Esophagus squamous epithelium (tissue), 5 donors: ENCODE data around the gene FMO2. TPM values are rescaled to one million over a fixed set of nuclear protein-coding genes. Genes with fewer than 3 reads are reported as not detected.
A peak's percentile ranks its signal among the peaks of the same experiment; 100 is the strongest.

ENCODE experiments used
- DNase-seq: peaks from one replicate; lab custom pipeline; 2025; lab: John Stamatoyannopoulos, UW
- H3K27ac ChIP-seq, 4 donors: fragments of 200-600 bp; sonication (generic); one replicate each; pipeline ENCODE4 v1.5.1; 2016 to 2019; ENCODE audit warnings: mild to moderate bottlenecking in 1 of 4
- H3K27me3 ChIP-seq, 4 donors: fragments of 200-600 bp; sonication (generic); 1 replicate in 3 of 4; 2 replicates in 1 of 4; pipeline versions ENCODE4 v1.5.1 to v1.6.0; 2017 to 2021; ENCODE audit warnings: antibody characterized with exemption in 1 of 4
- H3K36me3 ChIP-seq, 3 donors: fragments of 200-600 bp; sonication (generic); one replicate each; pipeline ENCODE4 v1.5.1; 2016 to 2019
- H3K4me1 ChIP-seq, 3 donors: fragments of 200-600 bp; sonication (generic); one replicate each; pipeline ENCODE4 v1.5.1; 2017 to 2019
- H3K4me3 ChIP-seq, 4 donors: fragments of 200-600 bp; sonication (generic); 1 replicate in 3 of 4; 2 replicates in 1 of 4; pipeline ENCODE4 v1.5.1; 2016 to 2019; ENCODE audit warnings: mild to moderate bottlenecking in 2 of 4, moderate library complexity in 1 of 4
- H3K9me3 ChIP-seq, 3 donors: fragments of 200-600 bp; sonication (generic); one replicate each; pipeline ENCODE4 v1.5.1; 2016 to 2019
- CTCF ChIP-seq, 6 experiments: fragments of 450-650 bp in 4 of 6; fragments of 200-600 bp in 2 of 6; sonication (generic) in 2 of 6; IDR thresholded peaks; one replicate each; pipeline ENCODE4 v1.5.1; 2016 to 2019; ENCODE audit warnings: antibody characterized with exemption in 6 of 6, mild to moderate bottlenecking in 4 of 6, moderate library complexity in 4 of 6
- POLR2A ChIP-seq, 4 donors: fragments of 450-650 bp; IDR thresholded peaks; one replicate each; pipeline ENCODE4 v1.6.1; 2017; ENCODE audit warnings: antibody characterized with exemption in 4 of 4, mild to moderate bottlenecking in 4 of 4, moderate library complexity in 3 of 4
- WGBS, 2 donors: methylation state at CpG; one replicate each; pipeline ENCODE4 v1.1.5; 2018; 5-methylcytosine and 5-hydroxymethylcytosine counted together
- intact Hi-C: fragments of 100-400 bp; cut with DNase I; formaldehyde crosslinking; loops from one replicate; pipeline ENCODE4 v1.15.0; 2022
- total RNA-seq, 4 donors: library from RNA; depleted of rRNA; stranded (reverse); fragments of >200 nt; gene quantifications; one replicate each; pipeline ENCODE4 v1.1.0, GENCODE V29; 2016
- donor health status: DM: yes; HTN: yes; CAD: no.

The FMO2 gene
- total RNA-seq, 4 donors from 2014 or later: 53.4 to 146 (median 68.8) TPM

GRCh38 chr1:171196351-171196750 is 11.3 kb downstream of the FMO2 start:
- 85 to 93% methylated on average over 2 to 3 of the region's 3 CpGs for WGBS, 2 donors
- H3K4me3 ChIP-seq: no peak overlapping the region
- H3K36me3 ChIP-seq: peaks cover 0 to 58% (median 0%) of the 10 kb centered on the region in 3 donors
- no peak for DNase-seq
- TF ChIP-seq POLR2A (IDR thresholded peaks at IDR 0.05): no peak
- no peak for TF ChIP-seq CTCF (IDR thresholded peaks at IDR 0.05)
- H3K9me3 ChIP-seq: no peaks in the 10 kb centered on the region
- no peaks in the 10 kb centered on the region for H3K27me3 ChIP-seq
- H3K4me1 ChIP-seq: peaks cover 0 to 2% (median 0%) of the 10 kb centered on the region in 3 donors
- intact Hi-C loops: no loop called here
- H3K27ac ChIP-seq: no peak overlapping the region

- no peak for DNase-seq
- no peaks in the 10 kb centered on the region for H3K9me3 ChIP-seq
- H3K4me3 ChIP-seq: no peak overlapping the region
- intact Hi-C loops: no loop called here
- H3K27ac ChIP-seq: no peak overlapping the region
- H3K36me3 ChIP-seq: peaks cover 0 to 73% (median 0%) of the 10 kb centered on the region in 3 donors
- no peaks in the 10 kb centered on the region for H3K4me1 ChIP-seq
- TF ChIP-seq CTCF (IDR thresholded peaks at IDR 0.05) (no peak), POLR2A (IDR thresholded peaks at IDR 0.05) (no peak)
- 85 to 88% methylated on average over 3 of the region's 3 CpGs for WGBS, 2 donors
- no peaks in the 10 kb centered on the region for H3K27me3 ChIP-seq
Measured at GRCh38 chr1:171198081-171198480, 13.0 kb downstream of the FMO2 start.

DNA sequence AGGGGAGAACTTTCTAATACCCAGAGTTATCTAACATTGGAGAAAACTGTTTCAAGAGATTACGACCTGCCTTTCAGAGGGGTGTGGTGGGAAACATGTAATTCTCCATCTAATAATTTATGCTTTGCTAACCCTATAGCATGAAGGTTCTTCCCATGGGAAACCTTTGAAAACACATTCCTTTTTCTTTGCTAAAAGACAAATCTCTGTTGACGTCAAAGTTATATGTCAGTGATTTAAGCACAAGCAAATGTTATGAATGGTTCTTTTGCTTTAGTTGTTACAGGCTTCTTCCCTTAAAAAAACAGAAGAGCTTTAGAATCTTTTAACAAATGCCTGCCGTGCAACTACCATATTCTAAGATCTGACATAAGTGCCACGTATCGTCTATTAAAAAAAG is 19.2 kb downstream of the FMO2 start:
- Histone ChIP-seq H3K4me3 (no peak overlapping the region), H3K4me1 (no peaks in the 10 kb centered on the region), H3K27me3 (no peaks in the 10 kb centered on the region), H3K27ac (no peak overlapping the region), H3K36me3 (peaks cover 0 to 72% (median 0%) of the 10 kb centered on the region in 3 donors), H3K9me3 (no peaks in the 10 kb centered on the region)
- no peak for DNase-seq
- TF ChIP-seq CTCF (IDR thresholded peaks at IDR 0.05): no peak
- TF ChIP-seq POLR2A (IDR thresholded peaks at IDR 0.05): no peak
- intact Hi-C loops: no loop called here
- 85 to 88% methylated on average over 5 of the region's 5 CpGs for WGBS, 2 donors

- WGBS, 2 donors: 44 to 78% methylated on average over 3 of the region's 3 CpGs
- peaks cover 0 to 11% (median 0%) of the 10 kb centered on the region in 3 donors for H3K4me1 ChIP-seq
- H3K4me3 ChIP-seq: no peak overlapping the region
- no peak overlapping the region for H3K27ac ChIP-seq
- no peak for DNase-seq
- TF ChIP-seq POLR2A (IDR thresholded peaks at IDR 0.05) (no peak), CTCF (IDR thresholded peaks at IDR 0.05) (no peak)
- intact Hi-C loops: no loop called here
- no peaks in the 10 kb centered on the region for H3K9me3 ChIP-seq
- no peaks in the 10 kb centered on the region for H3K27me3 ChIP-seq
- peaks cover 0 to 51% (median 0%) of the 10 kb centered on the region in 3 donors for H3K36me3 ChIP-seq
Measured at GRCh38 chr1:171206204-171206977, 21.3 kb downstream of the FMO2 start.

DNA sequence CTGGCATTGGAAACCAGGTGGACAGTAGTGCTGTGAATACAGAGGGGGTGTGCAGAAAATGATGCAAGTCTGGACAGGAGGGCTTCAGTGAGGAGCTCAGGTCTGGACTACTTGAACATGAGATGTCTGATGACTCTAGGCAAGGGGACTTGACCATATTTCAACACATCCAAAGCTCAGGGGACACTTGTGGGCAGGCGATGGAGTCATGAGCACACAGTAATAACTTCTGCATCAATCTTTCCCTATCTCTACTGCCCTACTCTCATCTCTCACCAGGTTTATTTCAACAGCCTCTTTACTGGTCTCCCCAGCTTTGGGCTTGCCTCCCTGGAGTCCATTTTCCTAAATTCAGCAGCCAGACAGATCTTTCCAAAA is 21.9 kb downstream of the FMO2 start:
- WGBS, 2 donors: 77 to 93% methylated on average over 1 of the region's 1 CpG
- intact Hi-C loops: no loop called here
- DNase-seq: no peak
- TF ChIP-seq CTCF (IDR thresholded peaks at IDR 0.05): no peak
- Histone ChIP-seq H3K4me1 (peaks cover 0 to 11% (median 0%) of the 10 kb centered on the region in 3 donors), H3K27me3 (no peaks in the 10 kb centered on the region), H3K9me3 (no peaks in the 10 kb centered on the region), H3K4me3 (no peak overlapping the region), H3K36me3 (peaks cover 0 to 48% (median 0%) of the 10 kb centered on the region in 3 donors), H3K27ac (peak overlapping the region in 1 of 4 donors; percentile 40)
